ENCODE measurements around the gene KRT80.

DNA sequence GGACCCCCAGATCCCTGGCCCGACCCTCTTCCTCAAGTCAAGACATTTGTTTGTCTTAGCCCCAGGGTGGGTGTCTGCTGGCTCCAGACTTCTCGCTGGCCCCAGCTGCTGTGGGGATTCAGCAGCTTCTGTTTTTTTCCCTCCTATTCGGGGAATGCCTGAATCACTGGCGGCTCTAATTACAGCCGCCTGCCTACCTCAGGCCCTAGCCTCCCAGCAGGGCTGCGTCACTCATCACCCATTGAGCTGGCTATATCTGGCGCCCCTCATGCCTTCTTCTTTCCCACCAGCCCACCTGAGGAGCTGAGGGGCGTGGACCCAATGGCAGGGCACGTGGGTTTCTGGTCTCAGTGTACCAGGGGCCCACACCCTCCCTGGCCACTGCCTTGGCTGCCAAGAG lies 10.1 kb downstream of the KRT80 start:
- TF ChIP-seq POLR2A (IDR thresholded peaks at IDR 0.05), result no peak
- TF ChIP-seq, protein P1, sequence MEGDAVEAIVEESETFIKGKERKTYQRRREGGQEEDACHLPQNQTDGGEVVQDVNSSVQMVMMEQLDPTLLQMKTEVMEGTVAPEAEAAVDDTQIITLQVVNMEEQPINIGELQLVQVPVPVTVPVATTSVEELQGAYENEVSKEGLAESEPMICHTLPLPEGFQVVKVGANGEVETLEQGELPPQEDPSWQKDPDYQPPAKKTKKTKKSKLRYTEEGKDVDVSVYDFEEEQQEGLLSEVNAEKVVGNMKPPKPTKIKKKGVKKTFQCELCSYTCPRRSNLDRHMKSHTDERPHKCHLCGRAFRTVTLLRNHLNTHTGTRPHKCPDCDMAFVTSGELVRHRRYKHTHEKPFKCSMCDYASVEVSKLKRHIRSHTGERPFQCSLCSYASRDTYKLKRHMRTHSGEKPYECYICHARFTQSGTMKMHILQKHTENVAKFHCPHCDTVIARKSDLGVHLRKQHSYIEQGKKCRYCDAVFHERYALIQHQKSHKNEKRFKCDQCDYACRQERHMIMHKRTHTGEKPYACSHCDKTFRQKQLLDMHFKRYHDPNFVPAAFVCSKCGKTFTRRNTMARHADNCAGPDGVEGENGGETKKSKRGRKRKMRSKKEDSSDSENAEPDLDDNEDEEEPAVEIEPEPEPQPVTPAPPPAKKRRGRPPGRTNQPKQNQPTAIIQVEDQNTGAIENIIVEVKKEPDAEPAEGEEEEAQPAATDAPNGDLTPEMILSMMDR (IDR thresholded peaks at IDR 0.05), result no peak
